ENCODE results near the gene RALGPS2. TPM values are rescaled to one million over a fixed set of nuclear protein-coding genes. Genes with fewer than 3 reads are reported as not detected.

RALGPS2 gene
- polyA plus RNA-seq, 1 of the 3 experiments (the other 2 are of a cell fraction): 5.1 TPM

DNA sequence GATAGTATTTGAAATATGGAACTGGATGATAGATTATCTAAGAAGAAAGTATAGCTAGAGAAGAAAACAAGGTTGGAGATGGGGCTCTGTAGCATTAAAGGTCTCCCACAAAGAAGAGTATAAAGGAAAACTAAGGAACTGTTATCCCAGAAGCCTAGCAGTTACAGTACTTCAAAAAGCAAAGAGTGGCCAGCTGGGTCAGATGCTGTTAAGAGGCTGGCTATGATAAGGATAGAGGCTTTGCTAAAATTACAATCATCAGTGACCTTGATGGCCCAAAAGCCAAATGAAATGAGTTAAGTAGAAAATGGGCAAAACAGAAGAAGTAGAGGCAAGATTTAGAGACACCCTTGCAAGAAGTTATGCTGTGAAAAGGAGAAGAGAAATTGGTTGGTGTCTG, 170.9 kb downstream of the RALGPS2 start:
- no peak overlapping the region for H3K4me3 ChIP-seq (ENCODE audit: low read depth in 2 of 2, low read length in 1 of 2)
- H4K20me1 ChIP-seq (ENCODE audit: insufficient read depth): no peaks in the 10 kb centered on the region
- peaks cover 25 to 53% of the 10 kb centered on the region in 2 experiments for H3K36me3 ChIP-seq (replicated peaks in 1 of 2; ENCODE audit: control insufficient read depth in 1 of 2, insufficient read depth in 2 of 2, low read length in 1 of 2)
- H3K4me1 ChIP-seq (ENCODE audit: control insufficient read depth in 1 of 2, insufficient read depth in 2 of 2, low read depth in 1 of 2, low read length in 1 of 2): no peaks in the 10 kb centered on the region; a peak in 1 of 4 replicates
- no peak overlapping the region for H3K4me2 ChIP-seq
- H3K9ac ChIP-seq: no peak overlapping the region
- no peak for DNase-seq
- no peaks in the 10 kb centered on the region for H3K9me2 ChIP-seq
- no peak overlapping the region for H3K27ac ChIP-seq (ENCODE audit: low read depth in 2 of 2, low read length in 1 of 2)
- H3K27me3 ChIP-seq (ENCODE audit: insufficient read depth): no peaks in the 10 kb centered on the region
- H3K79me2 ChIP-seq (ENCODE audit: insufficient read depth): no peaks in the 10 kb centered on the region
- H3F3A ChIP-seq (replicated peaks; ENCODE audit: insufficient read depth): no peaks in the 10 kb centered on the region
- no peak overlapping the region for H2AFZ ChIP-seq (ENCODE audit: low read depth)
- no peaks in the 10 kb centered on the region for H3K9me3 ChIP-seq
- ChIA-PET POLR2A (no interaction called here), CTCF (no interaction called here)
- TF ChIP-seq, protein P1, sequence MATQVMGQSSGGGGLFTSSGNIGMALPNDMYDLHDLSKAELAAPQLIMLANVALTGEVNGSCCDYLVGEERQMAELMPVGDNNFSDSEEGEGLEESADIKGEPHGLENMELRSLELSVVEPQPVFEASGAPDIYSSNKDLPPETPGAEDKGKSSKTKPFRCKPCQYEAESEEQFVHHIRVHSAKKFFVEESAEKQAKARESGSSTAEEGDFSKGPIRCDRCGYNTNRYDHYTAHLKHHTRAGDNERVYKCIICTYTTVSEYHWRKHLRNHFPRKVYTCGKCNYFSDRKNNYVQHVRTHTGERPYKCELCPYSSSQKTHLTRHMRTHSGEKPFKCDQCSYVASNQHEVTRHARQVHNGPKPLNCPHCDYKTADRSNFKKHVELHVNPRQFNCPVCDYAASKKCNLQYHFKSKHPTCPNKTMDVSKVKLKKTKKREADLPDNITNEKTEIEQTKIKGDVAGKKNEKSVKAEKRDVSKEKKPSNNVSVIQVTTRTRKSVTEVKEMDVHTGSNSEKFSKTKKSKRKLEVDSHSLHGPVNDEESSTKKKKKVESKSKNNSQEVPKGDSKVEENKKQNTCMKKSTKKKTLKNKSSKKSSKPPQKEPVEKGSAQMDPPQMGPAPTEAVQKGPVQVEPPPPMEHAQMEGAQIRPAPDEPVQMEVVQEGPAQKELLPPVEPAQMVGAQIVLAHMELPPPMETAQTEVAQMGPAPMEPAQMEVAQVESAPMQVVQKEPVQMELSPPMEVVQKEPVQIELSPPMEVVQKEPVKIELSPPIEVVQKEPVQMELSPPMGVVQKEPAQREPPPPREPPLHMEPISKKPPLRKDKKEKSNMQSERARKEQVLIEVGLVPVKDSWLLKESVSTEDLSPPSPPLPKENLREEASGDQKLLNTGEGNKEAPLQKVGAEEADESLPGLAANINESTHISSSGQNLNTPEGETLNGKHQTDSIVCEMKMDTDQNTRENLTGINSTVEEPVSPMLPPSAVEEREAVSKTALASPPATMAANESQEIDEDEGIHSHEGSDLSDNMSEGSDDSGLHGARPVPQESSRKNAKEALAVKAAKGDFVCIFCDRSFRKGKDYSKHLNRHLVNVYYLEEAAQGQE (IDR thresholded peaks at IDR 0.05; ENCODE audit: low read depth, low read length): no peak
- TF ChIP-seq, protein P2, sequence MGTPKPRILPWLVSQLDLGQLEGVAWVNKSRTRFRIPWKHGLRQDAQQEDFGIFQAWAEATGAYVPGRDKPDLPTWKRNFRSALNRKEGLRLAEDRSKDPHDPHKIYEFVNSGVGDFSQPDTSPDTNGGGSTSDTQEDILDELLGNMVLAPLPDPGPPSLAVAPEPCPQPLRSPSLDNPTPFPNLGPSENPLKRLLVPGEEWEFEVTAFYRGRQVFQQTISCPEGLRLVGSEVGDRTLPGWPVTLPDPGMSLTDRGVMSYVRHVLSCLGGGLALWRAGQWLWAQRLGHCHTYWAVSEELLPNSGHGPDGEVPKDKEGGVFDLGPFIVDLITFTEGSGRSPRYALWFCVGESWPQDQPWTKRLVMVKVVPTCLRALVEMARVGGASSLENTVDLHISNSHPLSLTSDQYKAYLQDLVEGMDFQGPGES (IDR thresholded peaks at IDR 0.05; ENCODE audit: low read depth, low read length): no peak
- TF ChIP-seq JUND (IDR thresholded peaks at IDR 0.05): no peak
- no peak for TF ChIP-seq SIN3A (IDR thresholded peaks at IDR 0.05; ENCODE audit: borderline replicate concordance, low read depth, low read length)
- no peak for TF ChIP-seq CHD2 (IDR thresholded peaks at IDR 0.05; ENCODE audit: low read length, partially characterized antibody)
- TF ChIP-seq RXRA (IDR thresholded peaks at IDR 0.05; ENCODE audit: borderline replicate concordance, low read depth): no peak
- no peak for TF ChIP-seq YY1 (IDR thresholded peaks at IDR 0.05; ENCODE audit: low read depth)
- TF ChIP-seq TAF1 (IDR thresholded peaks at IDR 0.05; ENCODE audit: borderline replicate concordance, low read depth, low read length): no peak
- no peak for TF ChIP-seq ELF1 (IDR thresholded peaks at IDR 0.05)
- TF ChIP-seq, protein P3, sequence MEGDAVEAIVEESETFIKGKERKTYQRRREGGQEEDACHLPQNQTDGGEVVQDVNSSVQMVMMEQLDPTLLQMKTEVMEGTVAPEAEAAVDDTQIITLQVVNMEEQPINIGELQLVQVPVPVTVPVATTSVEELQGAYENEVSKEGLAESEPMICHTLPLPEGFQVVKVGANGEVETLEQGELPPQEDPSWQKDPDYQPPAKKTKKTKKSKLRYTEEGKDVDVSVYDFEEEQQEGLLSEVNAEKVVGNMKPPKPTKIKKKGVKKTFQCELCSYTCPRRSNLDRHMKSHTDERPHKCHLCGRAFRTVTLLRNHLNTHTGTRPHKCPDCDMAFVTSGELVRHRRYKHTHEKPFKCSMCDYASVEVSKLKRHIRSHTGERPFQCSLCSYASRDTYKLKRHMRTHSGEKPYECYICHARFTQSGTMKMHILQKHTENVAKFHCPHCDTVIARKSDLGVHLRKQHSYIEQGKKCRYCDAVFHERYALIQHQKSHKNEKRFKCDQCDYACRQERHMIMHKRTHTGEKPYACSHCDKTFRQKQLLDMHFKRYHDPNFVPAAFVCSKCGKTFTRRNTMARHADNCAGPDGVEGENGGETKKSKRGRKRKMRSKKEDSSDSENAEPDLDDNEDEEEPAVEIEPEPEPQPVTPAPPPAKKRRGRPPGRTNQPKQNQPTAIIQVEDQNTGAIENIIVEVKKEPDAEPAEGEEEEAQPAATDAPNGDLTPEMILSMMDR (IDR thresholded peaks at IDR 0.05): no peak
- TF ChIP-seq MXI1 (IDR thresholded peaks at IDR 0.05; ENCODE audit: low read depth, low read length): no peak
- TF ChIP-seq RFX5 (IDR thresholded peaks at IDR 0.05; ENCODE audit: low read length): no peak
- no peak for TF ChIP-seq FOSL2 (IDR thresholded peaks at IDR 0.05; ENCODE audit: borderline replicate concordance, low read depth)
- TF ChIP-seq RAD21 (IDR thresholded peaks at IDR 0.05; ENCODE audit: low read length): no peak
- no peak for TF ChIP-seq EP300 (IDR thresholded peaks at IDR 0.05; ENCODE audit: borderline replicate concordance in 1 of 2, low read depth in 1 of 2, low read length in 1 of 2)
- no peak for TF ChIP-seq TCF12 (IDR thresholded peaks at IDR 0.05)
- no peak for TF ChIP-seq SMC3 (IDR thresholded peaks at IDR 0.05; ENCODE audit: low read depth, low read length)
- no peak for TF ChIP-seq GABPA (IDR thresholded peaks at IDR 0.05; ENCODE audit: low read depth)
- no peak for TF ChIP-seq NFIC (IDR thresholded peaks at IDR 0.05; ENCODE audit: borderline replicate concordance)
- TF ChIP-seq, protein P4, sequence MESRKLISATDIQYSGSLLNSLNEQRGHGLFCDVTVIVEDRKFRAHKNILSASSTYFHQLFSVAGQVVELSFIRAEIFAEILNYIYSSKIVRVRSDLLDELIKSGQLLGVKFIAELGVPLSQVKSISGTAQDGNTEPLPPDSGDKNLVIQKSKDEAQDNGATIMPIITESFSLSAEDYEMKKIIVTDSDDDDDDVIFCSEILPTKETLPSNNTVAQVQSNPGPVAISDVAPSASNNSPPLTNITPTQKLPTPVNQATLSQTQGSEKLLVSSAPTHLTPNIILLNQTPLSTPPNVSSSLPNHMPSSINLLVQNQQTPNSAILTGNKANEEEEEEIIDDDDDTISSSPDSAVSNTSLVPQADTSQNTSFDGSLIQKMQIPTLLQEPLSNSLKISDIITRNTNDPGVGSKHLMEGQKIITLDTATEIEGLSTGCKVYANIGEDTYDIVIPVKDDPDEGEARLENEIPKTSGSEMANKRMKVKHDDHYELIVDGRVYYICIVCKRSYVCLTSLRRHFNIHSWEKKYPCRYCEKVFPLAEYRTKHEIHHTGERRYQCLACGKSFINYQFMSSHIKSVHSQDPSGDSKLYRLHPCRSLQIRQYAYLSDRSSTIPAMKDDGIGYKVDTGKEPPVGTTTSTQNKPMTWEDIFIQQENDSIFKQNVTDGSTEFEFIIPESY (IDR thresholded peaks at IDR 0.05; ENCODE audit: borderline replicate concordance, low read depth): no peak
